Nasal cavity respiratory epithelium epithelial cell of viscerocranial mucosa (primary cell): ENCODE measurements around the gene OPN1SW. TPM values are rescaled to one million over a fixed set of nuclear protein-coding genes. Genes with fewer than 3 reads are reported as not detected.

Source experiments
- total RNA-seq: library from RNA; depleted of rRNA; stranded (reverse); fragments of >200 nt; gene quantifications from 2 replicates; pipeline ENCODE4 v1.2.3, GENCODE V29; 2014

Gene OPN1SW
- total RNA-seq: not detected in 2 replicates

GRCh38 chr7:128775744-128776474 is at the start of gene OPN1SW:
Gene OPN1SW, minus strand, starts transcription at chr7:128775794. Its CDS starts 13 bp downstream, at chr7:128775781.

GRCh38 chr7:128791121-128791971 is 15.8 kb upstream of the OPN1SW start, which contains the start of gene CCDC136:
Gene CCDC136, plus strand, starts transcription at chr7:128791968. Its CDS starts 444 bp downstream, at chr7:128792412.

DNA sequence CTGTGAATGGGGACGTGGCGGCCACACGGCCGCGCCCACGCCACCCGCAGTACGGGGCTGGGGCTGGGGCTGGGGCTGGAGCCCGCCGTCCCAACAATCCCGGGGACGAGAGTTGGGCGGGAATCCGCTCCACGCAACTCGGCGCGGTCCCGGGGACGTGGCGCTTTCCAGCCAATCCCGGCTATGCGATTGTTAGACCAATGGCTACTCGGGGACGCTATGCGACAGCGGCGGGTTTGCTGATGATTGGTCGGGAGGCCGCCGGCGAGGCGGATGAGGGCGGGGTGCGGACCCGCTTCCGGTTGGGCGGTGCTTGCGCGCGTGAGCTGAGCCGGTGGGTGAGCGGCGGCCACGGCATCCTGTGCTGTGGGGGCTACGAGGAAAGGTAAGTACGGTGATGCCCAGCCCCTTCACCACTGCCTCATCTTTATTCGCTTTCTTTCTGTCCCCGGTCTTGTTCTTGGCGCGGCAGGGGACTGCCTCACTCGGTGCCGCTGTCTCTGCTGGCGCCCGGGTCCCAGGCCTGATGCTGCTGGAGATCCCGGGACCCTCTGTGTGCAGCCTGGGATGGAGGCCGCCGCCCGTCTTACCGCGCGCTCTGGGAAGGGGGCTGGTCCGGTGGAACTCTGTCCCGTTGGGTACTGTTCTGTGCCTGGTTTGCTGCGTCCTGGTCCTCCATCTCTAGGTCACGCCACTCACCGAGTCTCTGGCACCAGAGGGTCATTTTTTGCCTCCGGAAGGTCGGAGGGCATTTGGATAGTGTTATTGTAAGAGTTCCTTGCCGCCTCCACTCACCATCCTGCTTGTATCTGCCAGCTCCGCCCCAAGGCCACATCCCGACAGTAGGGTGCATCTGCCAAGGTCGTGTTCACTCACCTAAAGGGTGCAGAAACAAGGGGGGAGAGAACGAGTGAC is 36.3 kb downstream of the OPN1SW start, which contains the start of gene CALU:
TSS of gene CALU (plus strand) at position 312 of the 915 bp plus-strand sequence. CDS start 9,225 bp downstream, outside the sequence.

Other genes starting within 250 kb of the OPN1SW start
- gene GARIN1A, start 103.5 kb downstream of the OPN1SW start, total RNA-seq: under 0.01 and 0.78 TPM in 2 replicates
- 325 and 358 TPM in 2 replicates for gene CALU, start 36.4 kb downstream of the OPN1SW start, total RNA-seq
- under 0.01 and 0.28 TPM in 2 replicates for gene CCDC136, start 16.2 kb upstream of the OPN1SW start, total RNA-seq
- gene FLNC, start 54.6 kb upstream of the OPN1SW start, total RNA-seq: 0.93 and 1.0 TPM in 2 replicates
- 130 and 144 TPM in 2 replicates for gene ATP6V1F, start 87.1 kb upstream of the OPN1SW start, total RNA-seq
- under 0.01 and 2.2 TPM in 2 replicates for gene KCP, start 134.9 kb upstream of the OPN1SW start, total RNA-seq
- 2.1 and 12.4 TPM in 2 replicates for gene IRF5, start 162.1 kb upstream of the OPN1SW start, total RNA-seq